AG09319 (cell line): ENCODE measurements around the gene AMFR.
A peak's percentile ranks its signal among the peaks of the same experiment; 100 is the strongest.

ENCODE experiments used
- DNase-seq: peaks from one replicate; pipeline ENCODE4 v3.0.0-alpha.2; 2010; ENCODE audit warnings: low read depth; ENCODE audit errors: extremely low read depth
- TF ChIP-seq, protein P1 (sequence below): IDR thresholded peaks from 2 replicates; pipeline ENCODE4 v1.5.1; 2011; ENCODE audit warnings: low read depth, mild to moderate bottlenecking, inconsistent platforms, low read length, moderate library complexity

AMFR gene

DNA sequence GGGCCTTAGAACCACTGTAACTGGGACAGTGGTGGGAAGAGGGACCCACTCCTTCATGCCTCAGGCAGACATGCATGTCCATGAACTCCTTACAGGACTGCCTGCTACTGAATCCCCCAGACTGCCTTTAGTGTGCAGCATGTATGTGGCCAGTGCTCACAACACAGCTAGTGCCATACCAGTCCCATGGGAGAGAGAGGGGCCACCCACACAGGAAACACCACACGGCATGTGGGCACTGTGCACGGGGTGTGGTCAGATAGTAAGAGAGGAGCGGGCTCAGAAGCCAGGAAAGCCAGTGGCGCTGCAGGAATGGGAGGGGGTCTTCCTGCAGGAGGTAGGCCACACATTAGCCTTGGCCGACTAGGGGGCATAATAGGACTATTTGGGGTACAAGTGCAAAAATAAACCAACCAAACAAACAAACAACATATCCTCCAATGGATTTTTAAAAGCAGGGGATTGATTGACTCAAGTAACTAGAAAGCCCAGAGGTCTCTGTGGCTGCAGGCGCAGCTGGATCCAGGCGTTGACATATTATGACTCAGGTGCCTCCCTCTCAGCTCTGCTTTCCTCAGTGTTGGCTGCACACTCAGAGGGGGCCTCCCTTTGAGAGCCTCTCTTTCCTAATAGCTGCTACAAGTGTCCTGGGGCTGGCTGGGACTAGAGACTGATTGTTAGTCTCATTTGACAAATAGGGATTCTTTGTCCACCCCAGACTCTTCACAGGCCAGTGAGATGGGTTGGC, 104.4 kb downstream of the AMFR start:
- DNase-seq: no peak
- TF ChIP-seq, protein P1, sequence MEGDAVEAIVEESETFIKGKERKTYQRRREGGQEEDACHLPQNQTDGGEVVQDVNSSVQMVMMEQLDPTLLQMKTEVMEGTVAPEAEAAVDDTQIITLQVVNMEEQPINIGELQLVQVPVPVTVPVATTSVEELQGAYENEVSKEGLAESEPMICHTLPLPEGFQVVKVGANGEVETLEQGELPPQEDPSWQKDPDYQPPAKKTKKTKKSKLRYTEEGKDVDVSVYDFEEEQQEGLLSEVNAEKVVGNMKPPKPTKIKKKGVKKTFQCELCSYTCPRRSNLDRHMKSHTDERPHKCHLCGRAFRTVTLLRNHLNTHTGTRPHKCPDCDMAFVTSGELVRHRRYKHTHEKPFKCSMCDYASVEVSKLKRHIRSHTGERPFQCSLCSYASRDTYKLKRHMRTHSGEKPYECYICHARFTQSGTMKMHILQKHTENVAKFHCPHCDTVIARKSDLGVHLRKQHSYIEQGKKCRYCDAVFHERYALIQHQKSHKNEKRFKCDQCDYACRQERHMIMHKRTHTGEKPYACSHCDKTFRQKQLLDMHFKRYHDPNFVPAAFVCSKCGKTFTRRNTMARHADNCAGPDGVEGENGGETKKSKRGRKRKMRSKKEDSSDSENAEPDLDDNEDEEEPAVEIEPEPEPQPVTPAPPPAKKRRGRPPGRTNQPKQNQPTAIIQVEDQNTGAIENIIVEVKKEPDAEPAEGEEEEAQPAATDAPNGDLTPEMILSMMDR: no peak

DNA sequence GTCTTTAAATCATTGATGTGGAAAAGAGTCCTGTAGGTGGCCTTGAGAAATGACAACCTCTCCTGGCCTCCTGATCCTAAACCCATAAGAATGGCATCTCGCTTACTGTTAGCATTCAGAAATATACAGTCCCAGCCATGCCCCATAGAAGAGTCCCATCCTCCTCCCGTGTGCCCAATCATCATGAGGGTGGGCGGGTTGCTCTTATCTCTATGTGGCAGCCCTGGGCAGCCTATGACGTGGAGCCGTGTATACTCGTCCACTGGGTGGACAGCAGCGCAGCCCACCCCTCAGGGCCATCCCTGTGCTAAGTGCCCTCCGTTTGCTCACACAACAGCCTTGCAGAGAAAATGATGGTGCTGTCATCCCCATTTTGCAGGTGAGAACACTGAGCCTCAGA, 105.3 kb downstream of the AMFR start:
- TF ChIP-seq, protein P1: no peak
- DNase-seq: no peak

DNA sequence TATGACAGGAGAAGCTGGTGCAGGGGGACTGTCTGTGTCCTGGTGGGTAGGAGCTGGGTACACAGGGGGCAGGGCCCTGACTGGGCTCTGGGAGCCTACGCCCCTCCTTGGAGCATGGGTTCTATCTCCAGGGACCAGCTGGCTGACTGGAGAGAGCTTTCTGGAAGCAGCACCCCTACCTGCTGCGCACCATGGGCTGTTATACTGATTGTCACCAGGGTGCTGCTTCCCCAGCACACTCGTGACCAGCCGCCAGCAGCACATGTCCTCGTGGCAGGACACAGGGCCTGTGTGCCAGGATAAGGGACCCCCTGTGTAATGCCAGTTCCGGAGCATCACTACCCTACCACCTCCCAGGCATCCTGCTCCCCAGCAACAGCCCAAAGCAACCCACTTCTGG, 106.0 kb downstream of the AMFR start:
- TF ChIP-seq, protein P1: no peak
- no peak for DNase-seq

DNA sequence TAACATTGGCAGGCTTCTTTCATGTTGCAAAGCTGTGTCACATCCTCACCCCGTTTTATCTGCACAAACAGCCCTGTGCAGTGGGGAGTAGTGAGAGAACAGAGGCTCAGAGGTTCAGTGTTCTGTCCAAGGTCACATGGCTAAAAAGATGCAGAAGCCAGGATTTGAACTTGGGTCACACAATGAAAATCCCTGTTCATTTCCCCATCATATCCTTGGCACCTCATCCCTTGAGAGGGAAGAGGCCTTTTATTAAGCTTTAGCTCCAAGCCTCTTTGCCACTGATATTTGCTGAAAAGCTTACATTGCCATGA, 106.6 kb downstream of the AMFR start:
- TF ChIP-seq, protein P1: no peak
- no peak for DNase-seq

DNA sequence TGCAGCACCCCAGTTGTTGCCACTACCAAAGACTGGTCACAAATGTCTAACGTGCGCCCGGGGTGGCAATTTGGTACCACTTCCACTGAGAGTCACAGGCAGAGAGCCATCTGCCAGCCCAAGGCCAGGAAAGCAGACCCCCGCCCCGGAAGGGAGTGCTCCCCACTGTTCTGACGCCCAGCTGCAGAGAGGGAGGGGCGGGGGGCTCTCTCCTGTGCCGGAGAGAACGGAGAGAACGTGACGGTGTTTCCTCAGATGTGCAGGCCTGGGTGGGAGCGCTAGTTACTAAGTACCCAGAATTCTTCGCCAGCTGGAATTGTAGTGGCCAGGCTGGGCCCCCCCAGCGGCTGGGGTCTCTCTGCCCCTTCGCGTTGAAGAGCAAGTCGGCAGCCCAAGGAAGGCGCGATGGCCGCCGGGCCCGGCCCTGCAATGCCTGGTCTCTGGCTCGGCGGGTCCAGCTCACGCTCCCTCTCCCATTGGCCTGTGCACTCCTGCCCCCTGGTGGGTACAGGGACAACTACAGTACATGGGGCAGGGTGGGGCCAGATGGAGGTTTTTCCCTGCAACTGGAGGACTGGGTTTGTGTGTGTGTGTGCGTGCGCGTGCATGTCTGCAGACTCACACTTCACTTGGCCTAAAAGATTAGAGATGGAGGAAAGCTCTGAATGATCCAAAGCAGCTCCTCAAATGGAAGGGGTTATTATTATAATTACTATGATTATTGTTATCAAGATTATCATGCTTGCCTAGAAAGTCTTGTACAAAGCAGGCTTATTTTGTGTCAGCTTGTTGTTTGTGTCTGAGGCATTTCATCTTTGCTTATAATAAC, 107.1 kb downstream of the AMFR start:
- TF ChIP-seq, protein P1: peak; percentile 95
- DNase-seq: peak; percentile 52

DNA sequence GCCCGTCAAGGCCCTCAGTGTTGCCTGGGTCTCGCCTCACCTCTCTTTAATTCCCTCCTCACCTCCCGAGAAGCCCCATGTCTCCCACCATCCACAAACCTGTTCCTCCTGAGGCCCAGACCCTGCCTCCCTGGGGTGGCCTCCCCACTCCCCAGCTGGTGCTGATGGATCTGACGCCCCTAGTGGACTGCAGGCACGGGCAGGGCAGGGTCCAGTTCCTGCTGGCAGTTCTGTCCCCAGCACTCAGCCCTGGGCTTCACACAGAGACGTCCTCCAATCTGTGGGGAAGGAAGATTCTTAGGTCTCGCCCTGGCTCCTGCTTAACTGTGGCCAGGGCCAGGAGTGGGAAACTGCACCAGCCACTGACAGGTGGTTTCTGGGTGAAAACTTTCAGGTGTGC, 108.8 kb downstream of the AMFR start:
- DNase-seq: no peak
- TF ChIP-seq, protein P1: no peak

DNA sequence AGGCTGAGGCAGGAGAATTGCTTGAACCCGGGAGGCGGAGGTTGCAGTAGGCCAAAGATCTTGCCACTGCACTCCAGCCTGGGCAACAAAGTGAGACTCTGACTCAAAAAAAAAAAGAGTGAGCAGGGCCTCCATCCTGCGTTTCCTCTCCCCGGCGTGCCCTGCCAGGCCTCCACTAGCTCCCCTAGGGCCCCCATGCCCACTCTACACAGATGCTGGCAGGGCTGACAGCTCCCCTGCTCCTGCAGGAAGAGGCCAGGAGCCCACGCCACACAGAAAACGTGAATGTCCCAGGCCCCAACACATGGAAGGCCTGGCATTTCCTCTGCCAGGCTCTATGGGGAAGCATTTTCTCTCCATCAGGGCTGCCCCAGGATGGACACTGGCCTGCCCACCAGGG, 109.4 kb downstream of the AMFR start:
- DNase-seq: no peak

More for the DNA sequence above, 109.4 kb downstream of the AMFR start:
- TF ChIP-seq, protein P1: no peak
